ENCODE measurements around the gene PRDX2.

GRCh38 chr19:12770922-12771321, 30.7 kb downstream of the PRDX2 start:
- TF ChIP-seq CTCF (IDR thresholded peaks at IDR 0.05; ENCODE audit: poor library complexity), result no peak
- no peak for TF ChIP-seq EZH2 (IDR thresholded peaks at IDR 0.05; ENCODE audit: borderline replicate concordance)

Data from hepatocyte (in vitro differentiated cells).